ENCODE results near the gene C3orf70.

Gene C3orf70

DNA sequence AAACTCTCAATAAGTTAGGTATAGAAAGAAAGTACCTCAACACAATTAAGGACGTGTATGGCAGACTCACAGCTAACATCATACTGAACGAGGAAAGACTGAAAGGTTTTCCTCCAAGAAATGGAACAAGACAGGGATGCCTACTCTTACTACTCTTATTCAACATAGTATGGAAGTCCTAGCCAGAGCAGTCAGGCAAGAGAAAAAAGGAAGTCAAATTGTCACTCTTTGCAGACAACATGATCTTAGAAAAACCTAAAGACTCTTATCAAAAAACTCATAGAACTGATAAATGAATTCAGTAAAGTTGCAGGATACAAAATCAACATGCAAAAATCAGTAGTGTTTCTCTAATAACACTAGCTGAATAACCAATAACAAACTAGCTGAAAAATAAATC is 96.0 kb downstream of the C3orf70 start:
- in situ Hi-C loops (cut with MboI; ENCODE audit: low sequenced_read_pairs), result no loop called here

DNA sequence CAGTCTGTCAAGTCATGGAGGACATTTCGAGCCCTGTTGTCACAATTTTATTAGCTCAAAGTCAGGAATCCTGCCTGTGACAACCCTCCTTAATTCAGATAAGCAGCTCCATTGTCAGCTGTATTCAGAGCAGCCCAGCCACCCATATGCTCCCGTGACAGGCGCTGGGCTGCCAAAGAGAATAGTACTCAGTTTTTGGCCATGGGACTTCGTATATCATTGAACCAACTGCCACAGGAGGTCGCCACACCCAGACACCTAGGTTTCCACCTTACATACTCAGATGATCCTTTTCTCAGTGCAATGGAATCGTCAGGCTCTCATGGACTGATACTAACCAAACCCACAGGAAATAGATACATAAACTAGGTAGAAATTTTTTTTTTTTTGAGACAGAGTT is 100.2 kb downstream of the C3orf70 start:
- in situ Hi-C loops (cut with MboI; ENCODE audit: low sequenced_read_pairs), result no loop called here

DNA sequence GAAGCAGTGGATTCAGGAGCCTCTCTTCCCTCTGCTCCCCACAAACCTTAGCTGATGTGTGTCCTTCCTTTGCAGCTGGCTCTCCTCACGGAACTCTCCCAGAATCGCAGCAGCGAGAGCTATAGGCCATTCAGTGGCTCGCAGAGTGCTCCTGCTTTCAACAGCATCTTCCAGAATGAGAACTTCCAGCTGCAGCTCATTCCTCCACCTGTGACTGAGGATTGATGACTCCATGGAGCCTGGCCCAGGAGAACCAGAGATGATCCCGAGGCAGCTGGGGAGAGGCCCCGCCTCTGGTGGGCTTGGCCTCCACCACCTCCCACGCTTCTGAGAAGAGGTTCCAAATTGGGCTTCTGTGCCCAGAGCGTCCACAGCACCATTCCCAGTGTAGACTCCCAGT is 101.1 kb downstream of the C3orf70 start:
- in situ Hi-C loops (cut with MboI; ENCODE audit: low sequenced_read_pairs), result no loop called here

DNA sequence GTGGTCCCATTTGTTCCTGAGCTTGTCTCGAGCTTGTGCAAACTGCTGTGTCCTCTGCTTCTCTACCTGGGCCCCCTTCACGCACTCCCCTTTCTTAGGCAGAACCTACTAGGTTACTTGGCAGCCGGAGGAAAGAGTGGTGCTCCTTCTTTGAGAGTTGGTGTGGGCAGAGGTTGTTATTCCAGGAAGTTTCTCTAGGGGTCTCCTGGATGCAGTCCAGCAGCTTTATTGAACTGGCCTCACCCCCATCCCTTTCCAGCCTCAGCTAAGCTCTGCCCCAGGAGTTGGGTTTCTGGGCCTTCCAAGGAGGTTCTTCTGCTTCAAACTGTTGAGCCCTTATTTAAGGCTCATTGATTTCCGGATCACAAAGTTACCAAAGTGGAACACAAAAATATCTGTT is 103.2 kb downstream of the C3orf70 start:
- in situ Hi-C loops (cut with MboI; ENCODE audit: low sequenced_read_pairs), result no loop called here

GRCh38 chr3:185046603-185047002 is 106.3 kb downstream of the C3orf70 start:
- in situ Hi-C loops (cut with MboI; ENCODE audit: low sequenced_read_pairs), result no loop called here

- in situ Hi-C loops (cut with MboI; ENCODE audit: low sequenced_read_pairs), result no loop called here
Measured at GRCh38 chr3:185046164-185046515, 106.7 kb downstream of the C3orf70 start.

DNA sequence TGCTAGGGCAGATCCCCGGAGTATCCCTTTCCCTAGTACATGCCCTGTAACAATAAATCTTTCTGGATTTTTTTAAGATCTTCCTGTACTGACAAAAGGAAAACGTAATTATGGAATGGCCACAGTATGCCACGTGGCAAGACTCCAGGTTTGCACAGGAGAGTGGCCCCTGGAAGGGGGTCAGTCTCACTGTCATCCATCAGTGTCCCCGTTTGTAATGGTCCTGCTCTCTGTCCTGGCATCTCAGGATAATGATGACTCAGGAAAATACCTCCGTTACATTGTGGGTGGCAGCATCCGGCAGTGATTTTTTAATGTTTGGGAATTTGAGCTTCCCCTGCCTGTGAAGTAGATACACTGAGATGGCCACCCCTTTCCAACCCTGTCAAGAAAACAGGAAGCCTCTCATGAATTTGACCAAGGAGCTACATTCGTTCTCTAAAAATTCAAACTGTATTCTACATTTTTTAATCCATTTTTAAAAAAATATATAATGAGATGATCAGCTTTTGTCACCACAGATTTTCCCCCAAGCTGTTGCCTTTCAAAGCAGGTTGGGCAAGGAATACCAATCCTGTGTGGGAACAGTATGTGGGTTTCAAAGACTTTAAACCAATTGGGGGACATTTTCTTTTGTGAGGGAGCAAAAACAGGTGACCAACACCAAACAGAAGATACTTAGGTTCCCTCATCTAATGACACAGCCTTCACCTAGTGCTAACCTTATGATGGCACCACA is 110.4 kb downstream of the C3orf70 start:
- in situ Hi-C loops (cut with MboI; ENCODE audit: low sequenced_read_pairs), result no loop called here

DNA sequence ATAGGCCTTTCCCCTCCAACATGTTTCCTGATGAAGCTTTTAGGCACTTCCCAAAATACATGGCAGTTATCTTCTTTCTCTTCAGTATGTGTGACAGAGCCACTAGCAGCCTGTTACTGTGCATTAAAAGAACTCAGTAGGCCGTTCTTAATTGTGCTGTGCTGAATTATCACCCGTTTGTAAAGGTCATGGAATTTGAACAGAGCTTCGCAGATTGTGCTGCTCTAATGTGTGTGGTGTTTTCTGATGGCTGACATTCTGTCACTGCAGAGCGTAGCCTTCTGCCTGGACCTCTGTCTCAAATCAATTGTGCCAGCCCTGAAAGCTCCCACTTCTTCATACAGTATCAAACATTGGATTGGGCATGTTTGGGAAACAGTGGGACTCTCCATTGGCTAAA is 111.3 kb downstream of the C3orf70 start:
- in situ Hi-C loops (cut with MboI; ENCODE audit: low sequenced_read_pairs), result no loop called here

DNA sequence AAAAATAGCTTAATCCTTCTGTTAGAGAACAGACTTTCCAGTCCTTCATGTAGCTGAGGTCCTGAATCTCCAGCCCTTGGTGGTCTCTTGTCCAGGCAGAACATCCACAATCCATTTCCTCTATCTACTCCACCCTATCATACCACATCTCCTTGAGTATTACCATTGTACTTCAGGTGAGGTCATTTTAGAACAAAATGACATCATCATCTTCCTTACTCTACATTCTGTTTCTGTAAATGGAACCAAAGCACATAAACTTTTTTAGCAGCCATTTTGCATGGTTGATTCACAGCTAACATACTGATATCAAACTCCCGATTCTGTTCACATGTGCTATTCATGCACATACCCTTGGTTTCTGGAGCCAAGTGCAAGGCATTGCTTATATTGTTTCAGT is 112.4 kb downstream of the C3orf70 start:
- in situ Hi-C loops (cut with MboI; ENCODE audit: low sequenced_read_pairs), result no loop called here

DNA sequence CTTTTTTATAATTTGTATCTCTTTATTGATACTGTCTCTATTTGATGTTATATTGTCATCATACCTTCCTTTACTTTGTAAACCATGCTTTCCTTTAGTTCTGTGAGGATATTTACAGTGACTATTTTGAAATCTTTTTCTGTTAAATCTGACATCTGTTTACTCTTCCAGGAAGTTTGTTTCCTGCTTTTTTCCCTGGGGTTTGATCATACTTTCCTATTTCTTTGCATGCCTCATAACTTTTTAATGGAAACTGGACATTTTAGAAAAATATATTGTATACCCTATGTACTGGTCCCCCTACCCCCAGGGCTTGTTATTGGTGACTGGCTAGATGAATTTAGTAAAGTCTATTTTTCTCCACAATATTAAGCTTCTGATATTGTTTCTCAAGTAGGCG is 115.1 kb downstream of the C3orf70 start:
- in situ Hi-C loops (cut with MboI; ENCODE audit: low sequenced_read_pairs), result no loop called here

DNA sequence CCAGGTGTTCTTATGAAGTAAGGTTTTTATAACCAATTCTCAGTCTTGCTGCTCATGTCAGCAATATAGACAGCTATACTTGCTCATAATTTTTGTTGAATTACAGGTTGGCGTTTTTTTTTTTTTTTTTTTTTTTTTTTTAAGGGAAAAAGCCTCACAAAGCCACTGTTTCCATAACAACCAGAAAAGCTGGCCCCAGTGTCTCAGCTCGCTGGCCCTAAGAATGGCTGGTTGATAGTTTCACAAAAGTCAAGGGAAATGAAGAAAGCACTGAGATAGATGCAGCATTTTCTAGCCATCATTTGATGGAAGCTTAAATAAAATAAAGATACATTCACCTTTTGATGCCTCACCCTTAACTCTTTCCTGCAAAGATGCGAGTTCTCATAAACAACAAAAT is 121.9 kb downstream of the C3orf70 start:
- in situ Hi-C loops (cut with MboI; ENCODE audit: low sequenced_read_pairs), result no loop called here

- in situ Hi-C loops (cut with MboI; ENCODE audit: low sequenced_read_pairs), result no loop called here
Measured at GRCh38 chr3:185030399-185030798, 122.5 kb downstream of the C3orf70 start.

DNA sequence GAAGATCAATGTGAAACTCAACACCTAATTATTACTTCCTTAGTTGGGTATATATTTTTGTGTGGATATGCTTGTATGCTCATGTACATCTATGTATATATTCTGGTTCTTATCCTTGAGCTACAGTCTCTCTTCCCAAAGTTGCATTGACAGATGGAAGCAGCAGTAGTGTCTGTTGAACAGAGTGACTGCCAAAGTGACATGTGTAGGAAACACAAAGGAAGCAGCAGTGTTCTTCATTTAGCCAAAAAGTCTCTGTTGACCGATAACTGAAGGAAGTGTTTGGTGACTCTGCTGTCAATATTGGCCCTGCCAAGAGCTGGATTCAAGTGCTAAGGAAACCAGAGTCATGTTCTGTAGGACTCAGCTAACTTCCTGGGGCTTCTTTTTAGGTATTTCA is 123.8 kb downstream of the C3orf70 start:
- in situ Hi-C loops (cut with MboI; ENCODE audit: low sequenced_read_pairs), result no loop called here

DNA sequence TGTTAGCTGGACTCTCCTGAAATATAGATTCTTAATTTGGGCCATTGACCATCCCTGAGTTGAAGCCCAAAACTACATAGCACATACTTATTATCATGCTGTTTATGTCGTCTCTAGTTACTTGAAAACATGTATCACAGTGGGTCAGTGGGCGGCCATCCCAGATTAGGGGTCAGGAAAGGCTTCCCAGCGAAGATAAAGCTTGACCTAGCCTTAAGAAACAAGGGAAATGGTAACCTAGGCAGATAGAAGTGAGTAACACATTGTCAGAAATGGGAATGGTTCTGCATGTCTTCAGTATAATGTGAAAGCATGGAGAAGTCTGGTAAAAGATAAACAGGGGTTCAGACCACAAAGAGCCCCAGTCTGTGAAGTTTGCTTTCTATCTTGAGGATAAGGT is 124.7 kb downstream of the C3orf70 start:
- in situ Hi-C loops (cut with MboI; ENCODE audit: low sequenced_read_pairs), result no loop called here

Measured in HL-60/S4 (cell line).